HG03521 (cell line): ENCODE measurements around the gene SIN3B.

Experiments
- ATAC-seq: cut with Tn5 transposase; IDR thresholded peaks from one replicate; pipeline ENCODE4 v1.9.1; 2021; ENCODE audit warnings: mild to moderate bottlenecking, moderate library complexity; ENCODE audit not compliant: unreplicated experiment

Gene SIN3B

GRCh38 chr19:16822648-16823047 is 6.5 kb upstream of the SIN3B start:
- ATAC-seq: no peak

- ATAC-seq: no peak
Observed at GRCh38 chr19:16824658-16825311, 4.4 kb upstream of the SIN3B start.

GRCh38 chr19:16825312-16826052 is 3.7 kb upstream of the SIN3B start:
- no peak for ATAC-seq

DNA sequence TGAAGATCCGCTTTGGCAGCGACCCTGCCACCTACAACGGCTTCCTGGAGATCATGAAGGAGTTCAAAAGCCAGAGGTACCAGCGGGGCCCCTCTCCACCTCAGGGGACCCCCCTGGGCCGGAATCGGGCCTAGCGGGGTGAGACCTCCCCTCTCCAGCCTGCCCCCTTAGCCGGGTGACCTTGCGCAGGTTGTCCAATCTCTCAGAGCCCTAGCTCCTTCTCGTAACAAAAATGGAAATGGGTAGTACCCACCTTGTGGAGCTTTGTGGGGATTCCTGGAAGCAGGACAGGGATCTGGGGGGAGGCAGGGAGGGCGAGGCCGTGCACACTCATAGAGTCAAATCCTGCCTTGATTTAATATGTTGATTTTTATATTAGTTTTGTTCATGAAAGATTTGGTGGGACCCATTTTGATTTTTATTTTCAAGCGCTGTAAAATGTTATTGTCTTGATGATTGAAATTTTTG is 658 bp downstream of the SIN3B start:
- no peak for ATAC-seq

GRCh38 chr19:16830679-16831078 is 1.5 kb downstream of the SIN3B start:
- ATAC-seq: no peak

GRCh38 chr19:16831531-16831930 is 2.3 kb downstream of the SIN3B start:
- ATAC-seq: no peak

DNA sequence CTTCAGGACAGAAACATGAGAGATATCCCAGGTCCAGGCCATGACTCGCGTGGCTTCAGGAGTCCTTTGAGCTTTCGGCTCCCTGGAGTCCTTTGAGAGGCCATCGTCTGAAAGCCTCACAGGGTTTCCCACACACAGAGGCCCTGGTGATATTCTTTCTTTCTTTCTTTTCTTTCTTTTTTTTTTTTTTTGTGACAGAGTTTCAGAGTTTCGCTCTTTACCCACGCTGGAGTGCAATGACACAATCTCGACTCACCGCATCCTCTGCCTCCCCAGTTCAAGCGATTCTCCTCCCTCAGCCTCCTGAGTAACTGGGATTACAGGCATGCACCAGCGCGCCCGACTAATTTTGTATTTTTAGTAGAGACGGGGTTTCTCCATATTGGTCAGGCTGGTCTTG is 5.5 kb downstream of the SIN3B start:
- no peak for ATAC-seq

- ATAC-seq: no peak
Observed at GRCh38 chr19:16836115-16837034, 7.2 kb downstream of the SIN3B start.

- no peak for ATAC-seq
Observed at GRCh38 chr19:16837035-16837362, 7.8 kb downstream of the SIN3B start.

DNA sequence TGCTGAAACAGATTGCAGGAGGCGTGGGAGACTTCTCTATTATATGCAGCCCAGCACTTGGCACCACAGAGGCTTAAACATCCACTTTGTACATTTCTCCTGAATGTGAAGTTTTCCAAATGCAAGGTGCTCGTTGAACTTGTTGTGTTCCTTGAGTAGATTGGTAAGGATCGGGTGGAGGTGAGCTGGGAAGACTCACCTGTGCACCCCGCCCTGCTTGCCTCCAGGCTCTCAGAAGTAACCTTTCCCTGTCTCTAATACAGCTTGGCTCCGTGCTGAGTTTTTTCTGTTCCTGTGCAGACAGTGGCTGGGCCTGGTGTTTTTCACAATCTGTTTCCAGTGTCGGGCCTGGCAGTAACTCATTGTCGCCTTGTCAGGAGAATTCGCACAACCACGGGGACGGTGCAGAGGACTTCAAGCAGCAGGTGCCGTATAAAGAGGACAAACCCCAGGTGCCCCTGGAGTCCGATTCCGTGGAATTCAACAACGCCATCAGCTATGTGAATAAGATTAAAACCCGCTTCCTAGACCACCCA is 12.3 kb downstream of the SIN3B start:
- no peak for ATAC-seq

- no peak for ATAC-seq
Observed at GRCh38 chr19:16846901-16847300, 17.7 kb downstream of the SIN3B start.

GRCh38 chr19:16847430-16847829 is 18.2 kb downstream of the SIN3B start:
- no peak for ATAC-seq

- no peak for ATAC-seq
Observed at GRCh38 chr19:16849168-16849567, 20.0 kb downstream of the SIN3B start.

GRCh38 chr19:16850133-16850532 is 20.9 kb downstream of the SIN3B start:
- no peak for ATAC-seq

DNA sequence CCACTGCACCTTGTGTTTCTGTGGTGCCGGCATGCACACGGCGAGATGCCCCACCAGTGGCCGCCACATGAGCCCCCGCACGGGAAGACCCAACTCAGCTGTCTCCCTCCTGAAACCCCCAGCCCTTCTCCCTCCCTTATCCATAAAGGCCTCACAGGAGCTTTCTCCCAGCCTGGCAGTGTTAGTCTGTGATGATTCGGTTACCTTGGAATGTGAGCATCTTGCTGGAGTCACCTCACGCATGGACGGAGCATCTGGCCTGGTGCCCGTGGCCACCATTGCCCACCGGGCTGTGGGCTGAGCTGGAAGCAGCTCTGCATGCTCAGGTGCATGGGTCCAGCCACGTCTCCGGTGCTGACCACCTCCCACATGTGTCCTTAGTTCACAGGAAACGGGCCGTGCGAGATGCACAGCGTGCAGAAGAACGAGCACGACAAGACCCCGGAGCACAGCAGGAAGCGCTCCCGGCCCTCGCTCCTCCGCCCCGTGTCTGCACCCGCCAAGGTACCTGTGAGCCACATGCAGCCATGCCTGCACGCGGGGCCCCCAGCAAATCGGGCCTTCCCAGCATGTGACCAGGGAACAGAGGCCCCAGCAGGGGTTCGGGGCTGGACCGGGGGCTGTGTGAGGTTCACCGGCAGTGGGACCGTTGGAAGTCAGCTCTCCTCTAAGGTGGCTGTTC is 22.0 kb downstream of the SIN3B start:
- ATAC-seq: no peak

- ATAC-seq: no peak
Observed at GRCh38 chr19:16853066-16853465, 23.9 kb downstream of the SIN3B start.

DNA sequence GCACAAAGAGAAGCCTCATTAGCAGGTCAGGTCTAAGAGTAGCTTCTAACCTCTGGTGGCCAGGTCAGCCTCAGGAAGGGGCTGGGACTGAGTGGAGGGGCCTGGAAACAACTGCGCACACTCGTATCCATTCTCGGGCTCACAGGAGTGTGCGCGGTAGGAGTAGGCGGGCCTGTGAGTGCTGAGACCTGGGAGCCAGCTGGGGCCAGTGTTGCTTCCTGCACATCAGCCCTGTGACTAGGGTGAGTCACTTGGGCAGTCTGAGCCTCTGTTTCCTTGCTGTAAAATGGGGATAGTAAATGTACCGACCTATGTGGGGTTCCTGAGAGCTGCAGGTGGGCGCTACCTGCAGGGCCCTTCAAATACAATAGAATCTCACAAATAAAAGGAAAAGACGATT is 26.9 kb downstream of the SIN3B start:
- ATAC-seq: no peak

- no peak for ATAC-seq
Observed at GRCh38 chr19:16859626-16860025, 30.4 kb downstream of the SIN3B start.

DNA sequence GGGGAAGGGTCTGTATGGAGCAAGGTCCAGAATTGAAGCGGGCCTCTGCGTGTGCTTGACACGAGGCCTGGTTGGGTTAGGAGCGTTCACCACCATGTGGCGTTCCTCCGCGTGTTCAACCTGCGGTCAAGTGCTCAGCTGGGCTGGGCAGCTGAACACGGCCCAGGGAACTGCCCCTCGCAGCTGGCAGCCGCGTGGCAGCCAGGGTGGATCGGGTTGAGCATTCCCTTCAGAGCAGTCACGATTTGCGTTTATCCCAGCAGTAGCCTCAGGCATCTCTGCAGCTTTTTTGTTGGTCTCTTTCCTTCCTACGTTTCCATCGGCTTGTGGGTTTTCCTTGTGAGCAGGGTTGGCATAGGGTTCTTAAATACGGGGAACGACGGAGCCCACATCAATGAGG is 30.9 kb downstream of the SIN3B start:
- ATAC-seq: no peak

GRCh38 chr19:16861011-16861410 is 31.8 kb downstream of the SIN3B start:
- no peak for ATAC-seq

- no peak for ATAC-seq
Observed at GRCh38 chr19:16861834-16862233, 32.6 kb downstream of the SIN3B start.
